OCI-LY1 (cell line): ENCODE results near the gene SRD5A3.

ENCODE experiments used
- H2AFZ ChIP-seq: fragments of 200-600 bp; sonication (generic), shearing (Covaris generic); 2 replicates; pipeline ENCODE4 v1.6.0; 2014; ENCODE audit warnings: antibody characterized with exemption, mild to moderate bottlenecking, low read length
- H3F3A ChIP-seq: fragments of 200-600 bp; sonication (generic), shearing (Covaris generic); 2 replicates; pipeline ENCODE4 v1.6.0; 2014; ENCODE audit warnings: mild to moderate bottlenecking, antibody characterized with exemption, low read length, moderate library complexity; ENCODE audit not compliant: insufficient read depth
- H3K27ac ChIP-seq: fragments of 200-600 bp; sonication (generic); 2 replicates; pipeline ENCODE4 v1.5.1; 2014; ENCODE audit warnings: low read length, mixed run types, mild to moderate bottlenecking, low read depth; ENCODE audit not compliant: poor library complexity, severe bottlenecking
- H3K27me3 ChIP-seq: fragments of 200-600 bp; sonication (generic); 2 replicates; pipeline ENCODE4 v1.6.0; 2014; ENCODE audit warnings: antibody characterized with exemption, mild to moderate bottlenecking, low read length, moderate library complexity; ENCODE audit not compliant: insufficient read depth
- H3K36me3 ChIP-seq: fragments of 200-600 bp; sonication (generic); 2 replicates; pipeline ENCODE4 v1.6.1; 2014; ENCODE audit warnings: mild to moderate bottlenecking, antibody characterized with exemption, low read length, moderate library complexity, mixed read lengths; ENCODE audit not compliant: insufficient read depth
- H3K4me1 ChIP-seq: fragments of 200-600 bp; sonication (generic); 2 replicates; pipeline ENCODE4 v1.5.1; 2014; ENCODE audit warnings: mild to moderate bottlenecking, low read length, moderate library complexity; ENCODE audit not compliant: insufficient read depth, severe bottlenecking
- H3K4me2 ChIP-seq: fragments of 200-600 bp; sonication (generic), shearing (Covaris generic); 2 replicates; pipeline ENCODE4 v1.6.1; 2014; ENCODE audit warnings: low read length
- H3K4me3 ChIP-seq: fragments of 200-600 bp; sonication (generic); 2 replicates; pipeline ENCODE4 v1.5.1; 2014; ENCODE audit warnings: low read length, low read depth, mild to moderate bottlenecking, mixed read lengths; ENCODE audit not compliant: poor library complexity, severe bottlenecking
- H3K79me2 ChIP-seq: fragments of 200-600 bp; shearing (Covaris generic); 2 replicates; pipeline ENCODE4 v1.6.1; 2016; ENCODE audit warnings: mixed run types, low read length, mixed read lengths; ENCODE audit not compliant: insufficient read depth
- H3K9ac ChIP-seq: fragments of 200-600 bp; sonication (generic), shearing (Covaris generic); 2 replicates; pipeline ENCODE4 v1.6.1; 2014; ENCODE audit warnings: mild to moderate bottlenecking, low read length, mixed read lengths
- H3K9me2 ChIP-seq: fragments of 200-600 bp; sonication (generic), shearing (Covaris generic); 2 replicates; pipeline ENCODE4 v1.6.1; 2014; ENCODE audit warnings: low read depth, mild to moderate bottlenecking, low read length, mixed read lengths
- H3K9me3 ChIP-seq: fragments of 200-600 bp; shearing (Covaris generic); 2 replicates; pipeline ENCODE4 v1.6.1; 2014; ENCODE audit warnings: low read length, mixed read lengths
- H4K20me1 ChIP-seq: fragments of 200-600 bp; sonication (generic), shearing (Covaris generic); 2 replicates; pipeline ENCODE4 v1.6.0; 2016; ENCODE audit warnings: mild to moderate bottlenecking, low read length; ENCODE audit not compliant: insufficient read depth
- EZH2 ChIP-seq: fragments of 200-600 bp; sonication (generic), shearing (Covaris generic); IDR thresholded peaks from 2 replicates; pipeline ENCODE4 v1.8.0; 2017; ENCODE audit warnings: borderline replicate concordance, mixed run types, mild to moderate bottlenecking, antibody characterized with exemption, low read length, moderate library complexity, mixed read lengths
- TF ChIP-seq, protein P1 (sequence below): fragments of 200-600 bp; sonication (generic), shearing (Covaris generic); IDR thresholded peaks from 2 replicates; pipeline ENCODE4 v1.5.1; 2017; ENCODE audit warnings: mild to moderate bottlenecking, antibody characterized with exemption, low read length, moderate library complexity, mixed read lengths

SRD5A3 gene

DNA sequence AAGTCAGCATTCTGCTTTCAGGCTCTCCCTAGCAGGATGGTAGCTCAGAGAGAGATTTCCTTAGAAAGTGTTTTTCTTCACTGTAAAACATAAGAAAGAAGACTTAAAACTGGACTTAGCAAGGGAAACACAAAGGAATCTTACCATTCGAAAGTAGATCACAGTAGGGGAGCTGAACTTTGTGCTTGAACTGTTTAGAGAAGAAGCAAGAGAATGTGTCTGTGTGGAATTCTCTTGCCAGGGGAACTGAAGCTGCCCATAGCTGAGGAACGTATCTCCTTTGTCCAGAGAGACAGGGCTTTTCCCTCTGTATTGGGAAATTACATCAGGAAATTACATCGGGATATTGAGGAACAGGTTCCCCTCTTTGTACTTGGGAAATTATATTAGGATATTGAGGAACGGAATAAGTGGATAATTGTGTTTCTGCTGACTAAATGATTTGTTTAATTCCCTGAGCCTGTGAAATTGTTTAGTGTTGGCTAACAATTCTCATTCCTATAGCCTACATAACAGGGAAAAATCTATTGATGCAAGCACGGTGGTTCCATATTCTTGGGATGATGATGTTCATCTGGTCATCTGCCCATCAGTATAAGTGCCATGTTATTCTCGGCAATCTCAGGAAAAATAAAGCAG, 21.2 kb downstream of the SRD5A3 start:
- no peaks in the 10 kb centered on the region for H3F3A ChIP-seq
- H3K27ac ChIP-seq, result no peak overlapping the region
- H3K9me2 ChIP-seq, result no peaks in the 10 kb centered on the region
- peaks cover 6% of the 10 kb centered on the region; the same call in 1 of the 2 replicates for H3K36me3 ChIP-seq
- TF ChIP-seq, protein P1, sequence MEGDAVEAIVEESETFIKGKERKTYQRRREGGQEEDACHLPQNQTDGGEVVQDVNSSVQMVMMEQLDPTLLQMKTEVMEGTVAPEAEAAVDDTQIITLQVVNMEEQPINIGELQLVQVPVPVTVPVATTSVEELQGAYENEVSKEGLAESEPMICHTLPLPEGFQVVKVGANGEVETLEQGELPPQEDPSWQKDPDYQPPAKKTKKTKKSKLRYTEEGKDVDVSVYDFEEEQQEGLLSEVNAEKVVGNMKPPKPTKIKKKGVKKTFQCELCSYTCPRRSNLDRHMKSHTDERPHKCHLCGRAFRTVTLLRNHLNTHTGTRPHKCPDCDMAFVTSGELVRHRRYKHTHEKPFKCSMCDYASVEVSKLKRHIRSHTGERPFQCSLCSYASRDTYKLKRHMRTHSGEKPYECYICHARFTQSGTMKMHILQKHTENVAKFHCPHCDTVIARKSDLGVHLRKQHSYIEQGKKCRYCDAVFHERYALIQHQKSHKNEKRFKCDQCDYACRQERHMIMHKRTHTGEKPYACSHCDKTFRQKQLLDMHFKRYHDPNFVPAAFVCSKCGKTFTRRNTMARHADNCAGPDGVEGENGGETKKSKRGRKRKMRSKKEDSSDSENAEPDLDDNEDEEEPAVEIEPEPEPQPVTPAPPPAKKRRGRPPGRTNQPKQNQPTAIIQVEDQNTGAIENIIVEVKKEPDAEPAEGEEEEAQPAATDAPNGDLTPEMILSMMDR, result no peak
- TF ChIP-seq EZH2, result no peak
- no peak overlapping the region for H2AFZ ChIP-seq
- no peak overlapping the region for H3K9ac ChIP-seq
- H3K4me2 ChIP-seq, result no peak overlapping the region
- H3K79me2 ChIP-seq, result no peaks in the 10 kb centered on the region
- H3K4me1 ChIP-seq, result no peaks in the 10 kb centered on the region
- H3K27me3 ChIP-seq, result no peaks in the 10 kb centered on the region
- H3K9me3 ChIP-seq, result no peaks in the 10 kb centered on the region
- H4K20me1 ChIP-seq, result no peaks in the 10 kb centered on the region
- no peak overlapping the region for H3K4me3 ChIP-seq

DNA sequence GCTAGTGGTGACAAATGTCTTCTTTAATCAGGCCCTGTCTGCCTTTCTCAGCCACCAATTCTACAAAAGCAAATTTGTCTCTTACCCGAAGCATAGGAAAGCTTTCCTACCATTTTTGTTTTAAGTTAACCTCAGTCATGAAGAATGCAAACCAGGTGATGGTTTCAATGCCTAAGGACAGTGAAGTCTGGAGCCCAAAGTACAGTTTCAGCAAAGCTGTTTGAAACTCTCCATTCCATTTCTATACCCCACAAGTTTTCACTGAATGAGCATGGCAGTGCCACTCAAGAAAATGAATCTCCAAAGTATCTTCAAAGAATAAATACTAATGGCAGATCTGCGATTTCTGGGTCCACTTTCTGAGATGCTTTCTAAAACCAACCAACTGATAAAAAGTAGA, 23.9 kb downstream of the SRD5A3 start:
- Histone ChIP-seq H4K20me1 (no peaks in the 10 kb centered on the region), H3K27ac (no peak overlapping the region), H3K27me3 (no peaks in the 10 kb centered on the region), H3K9ac (no peak overlapping the region), H3K4me2 (no peak overlapping the region), H3K36me3 (peaks cover 6% of the 10 kb centered on the region; the same call in 1 of the 2 replicates), H3F3A (no peaks in the 10 kb centered on the region), H3K9me3 (no peaks in the 10 kb centered on the region), H2AFZ (no peak overlapping the region), H3K79me2 (no peaks in the 10 kb centered on the region), H3K4me1 (no peaks in the 10 kb centered on the region), H3K4me3 (no peak overlapping the region), H3K9me2 (no peaks in the 10 kb centered on the region)
- TF ChIP-seq, protein P1, result no peak
- no peak for TF ChIP-seq EZH2

DNA sequence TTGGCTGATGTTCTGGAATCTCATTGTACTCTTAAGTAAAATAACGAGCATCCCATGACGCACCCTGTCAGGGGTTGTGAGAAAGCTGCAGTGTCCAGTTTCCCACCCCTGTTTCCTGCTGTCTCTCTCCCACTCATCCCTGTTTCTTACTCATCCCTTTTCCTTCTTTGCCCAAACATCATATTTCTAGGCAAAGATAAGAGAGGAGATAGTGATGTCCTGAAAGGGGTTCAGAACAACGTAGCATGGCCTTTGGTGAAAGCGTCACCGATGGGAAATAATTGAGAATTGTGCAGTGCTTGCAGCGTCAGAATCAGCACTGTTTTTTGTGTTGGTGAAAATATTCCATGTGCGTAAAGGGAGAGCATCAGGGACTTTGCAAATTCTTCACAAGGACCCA, 26.2 kb downstream of the SRD5A3 start:
- Histone ChIP-seq H3K9me2 (no peaks in the 10 kb centered on the region), H3K27ac (no peak overlapping the region), H3K79me2 (no peaks in the 10 kb centered on the region), H3K4me2 (no peak overlapping the region), H3K27me3 (no peaks in the 10 kb centered on the region), H3K4me1 (no peaks in the 10 kb centered on the region), H2AFZ (no peak overlapping the region), H3K9me3 (no peaks in the 10 kb centered on the region), H3K4me3 (no peak overlapping the region), H4K20me1 (no peaks in the 10 kb centered on the region), H3K36me3 (peaks cover 6% of the 10 kb centered on the region; the same call in 1 of the 2 replicates), H3F3A (no peaks in the 10 kb centered on the region), H3K9ac (no peak overlapping the region)
- TF ChIP-seq EZH2, result no peak
- TF ChIP-seq, protein P1, result no peak
